Measurements from ENCODE around the gene SGPL1. TPM values are rescaled to one million over a fixed set of nuclear protein-coding genes. Genes with fewer than 3 reads are reported as not detected.

SGPL1 gene
- total and polyA plus RNA-seq, 4 donors, result 5.8 to 45.0 (median 19.1) TPM

DNA sequence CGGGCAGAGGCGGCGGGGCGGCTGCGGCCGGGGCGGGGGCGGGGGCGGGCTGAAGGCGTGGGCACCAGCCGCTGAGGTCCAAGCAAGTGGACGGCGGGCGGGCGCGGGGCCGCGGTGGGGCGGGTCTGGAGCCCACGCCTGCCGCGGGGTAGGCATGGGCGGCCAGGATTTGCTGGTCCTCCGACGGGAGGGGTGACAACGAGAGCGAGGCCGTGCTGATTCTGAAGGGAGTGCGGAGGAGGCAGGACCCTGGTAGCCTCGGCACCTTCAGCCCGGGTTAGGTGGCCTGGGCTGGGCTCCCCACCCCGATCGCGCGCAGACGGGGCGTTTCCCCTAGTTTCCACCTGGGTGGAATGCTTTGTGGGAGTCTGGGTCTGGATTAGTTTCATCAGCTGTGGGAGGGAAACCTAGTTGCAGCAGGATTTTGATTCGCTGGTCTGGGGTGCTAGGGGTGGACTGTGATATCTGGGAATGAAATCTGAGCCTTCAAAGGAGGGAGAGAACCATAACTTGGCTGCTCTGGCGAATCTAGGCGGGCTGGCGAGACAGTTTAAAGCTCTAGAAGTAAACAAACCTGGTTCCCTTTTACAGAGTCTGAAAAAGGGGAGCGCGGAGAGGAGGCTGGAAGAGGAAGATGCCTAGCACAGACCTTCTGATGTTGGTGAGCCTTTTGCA lies 609 bp downstream of the SGPL1 start:
- Histone ChIP-seq H3K9me3 (ENCODE audit: control insufficient read depth, low read length) (no peaks in the 10 kb centered on the region), H3K4me1 (ENCODE audit: control insufficient read depth in 1 of 2, insufficient read depth in 2 of 2, low read length in 2 of 2) (no peaks in the 10 kb centered on the region), H3K4me3 (ENCODE audit: low read length in 2 of 2) (peak overlapping the region; percentile 73 to 82), H3K36me3 (ENCODE audit: control insufficient read depth in 1 of 2, insufficient read depth in 2 of 2, low read length in 1 of 2) (peaks cover 0 to 3% of the 10 kb centered on the region in 2 donors), H3K27me3 (ENCODE audit: control insufficient read depth in 1 of 2, insufficient read depth in 2 of 2, low read length in 1 of 2) (no peaks in the 10 kb centered on the region), H3K27ac (ENCODE audit: low read depth in 1 of 2, low read length in 2 of 2) (peak overlapping the region in 1 of 2 donors; percentile 23)
- DNase-seq (peak; percentile 82 to 91), ATAC-seq (ENCODE audit: low FRiP score) (peak; percentile 80)
- intact Hi-C loops (cut with DNase I), result loop anchor here in 1 of 2 donors (2.0 kb wide), 1 partner anchor 64 kb away; no protein-coding TSS in a partner anchor
- 0 to 1% methylated on average over 31 to 43 of the region's 43 CpGs for WGBS, 2 donors

DNA sequence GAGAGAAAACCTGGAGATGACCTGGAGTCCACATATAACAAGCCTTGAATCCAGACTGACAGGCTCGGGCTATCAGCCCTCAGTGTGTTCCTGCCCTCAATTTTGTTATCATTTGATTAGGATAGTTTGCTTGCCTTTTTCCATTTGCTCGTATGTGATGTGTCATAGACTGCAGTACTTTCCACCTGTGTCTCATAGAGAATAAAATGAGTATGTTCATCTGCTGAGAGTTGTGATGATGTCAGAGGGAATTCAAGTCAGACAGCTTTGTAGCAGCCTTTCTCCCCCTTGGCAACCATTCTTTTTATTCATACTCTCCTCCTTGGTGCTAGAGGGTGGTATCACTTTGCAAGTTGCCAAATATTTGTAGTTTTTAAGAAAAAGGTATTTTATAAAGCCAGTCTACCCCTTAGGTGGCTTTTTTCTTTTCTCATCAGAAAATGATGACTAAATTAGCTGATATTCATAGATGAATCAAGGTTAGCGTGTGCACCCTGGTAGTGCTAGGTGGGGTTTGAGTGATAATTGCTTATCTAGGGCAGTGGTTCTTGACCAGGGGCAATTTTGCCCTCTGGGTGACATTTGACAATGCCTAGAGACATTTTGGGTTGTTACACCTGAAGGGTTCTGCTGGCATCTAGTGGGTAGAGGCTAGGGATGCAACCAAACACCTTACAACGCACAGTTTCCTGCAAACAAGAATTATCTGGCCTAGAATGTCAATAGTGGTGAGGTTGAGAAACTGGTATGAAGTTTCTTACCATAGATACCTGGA lies 5.4 kb downstream of the SGPL1 start:
- H3K9me3 ChIP-seq (ENCODE audit: control insufficient read depth, low read length), result no peaks in the 10 kb centered on the region
- H3K4me1 ChIP-seq (ENCODE audit: control insufficient read depth in 1 of 2, insufficient read depth in 2 of 2, low read length in 2 of 2), result no peaks in the 10 kb centered on the region
- no peak for DNase-seq
- peaks cover 3 to 4% of the 10 kb centered on the region in 2 donors for H3K36me3 ChIP-seq (ENCODE audit: control insufficient read depth in 1 of 2, insufficient read depth in 2 of 2, low read length in 1 of 2)
- intact Hi-C loops (cut with DNase I), result no loop called here
- 89 to 94% methylated on average over 4 of the region's 4 CpGs for WGBS, 2 donors
- ATAC-seq (ENCODE audit: low FRiP score), result no peak
- H3K27ac ChIP-seq (ENCODE audit: low read depth in 1 of 2, low read length in 2 of 2), result no peak overlapping the region
- H3K27me3 ChIP-seq (ENCODE audit: control insufficient read depth in 1 of 2, insufficient read depth in 2 of 2, low read length in 1 of 2), result no peaks in the 10 kb centered on the region
- H3K4me3 ChIP-seq (ENCODE audit: low read length in 2 of 2), result no peak overlapping the region

- 91 to 93% methylated on average over 2 of the region's 2 CpGs for WGBS, 2 donors
- no peaks in the 10 kb centered on the region for H3K9me3 ChIP-seq (ENCODE audit: control insufficient read depth, low read length)
- no peak overlapping the region for H3K4me3 ChIP-seq (ENCODE audit: low read length in 2 of 2)
- DNase-seq (no peak), ATAC-seq (ENCODE audit: low FRiP score) (no peak)
- no peaks in the 10 kb centered on the region for H3K27me3 ChIP-seq (ENCODE audit: control insufficient read depth in 1 of 2, insufficient read depth in 2 of 2, low read length in 1 of 2)
- H3K4me1 ChIP-seq (ENCODE audit: control insufficient read depth in 1 of 2, insufficient read depth in 2 of 2, low read length in 2 of 2), result no peaks in the 10 kb centered on the region
- H3K36me3 ChIP-seq (ENCODE audit: control insufficient read depth in 1 of 2, insufficient read depth in 2 of 2, low read length in 1 of 2), result peaks cover 3 to 4% of the 10 kb centered on the region in 2 donors
- H3K27ac ChIP-seq (ENCODE audit: low read depth in 1 of 2, low read length in 2 of 2), result no peak overlapping the region
- intact Hi-C loops (cut with DNase I), result no loop called here
Measured at GRCh38 chr10:70822076-70822820, 6.5 kb downstream of the SGPL1 start.

DNA sequence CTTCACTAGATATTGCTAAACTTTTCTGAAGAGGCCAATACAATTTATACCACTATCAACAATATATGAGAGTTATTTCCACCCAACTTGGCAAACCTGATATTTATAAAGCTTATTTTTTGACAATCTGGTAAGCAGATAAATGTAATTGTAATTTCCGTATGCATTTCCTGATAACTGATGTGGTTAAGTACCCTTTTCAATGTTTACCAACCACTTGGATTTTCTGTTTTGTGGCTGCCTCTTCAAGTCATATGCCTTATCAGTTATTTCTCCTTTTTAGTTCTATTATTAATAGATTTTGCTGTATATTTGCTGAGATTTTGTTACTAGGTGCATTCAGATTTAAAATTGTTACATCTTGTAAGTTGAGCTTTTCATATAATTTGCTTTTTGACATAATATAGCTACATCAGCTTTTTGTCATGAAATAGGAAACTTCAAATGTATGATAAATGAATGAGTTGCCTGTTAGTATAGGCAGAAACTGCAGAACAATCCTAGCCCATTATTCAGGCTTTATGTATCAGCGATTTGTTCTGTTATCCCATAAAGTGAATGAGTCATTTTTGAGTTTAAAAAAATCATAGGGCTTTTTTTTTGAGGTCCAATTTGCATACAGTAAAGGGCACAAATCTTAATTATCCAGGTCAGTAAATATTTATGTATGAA lies 11.5 kb downstream of the SGPL1 start:
- Histone ChIP-seq H3K4me1 (ENCODE audit: control insufficient read depth in 1 of 2, insufficient read depth in 2 of 2, low read length in 2 of 2) (no peaks in the 10 kb centered on the region), H3K4me3 (ENCODE audit: low read length in 2 of 2) (no peak overlapping the region), H3K27ac (ENCODE audit: low read depth in 1 of 2, low read length in 2 of 2) (no peak overlapping the region), H3K36me3 (ENCODE audit: control insufficient read depth in 1 of 2, insufficient read depth in 2 of 2, low read length in 1 of 2) (peaks cover 3% of the 10 kb centered on the region in 2 donors), H3K27me3 (ENCODE audit: control insufficient read depth in 1 of 2, insufficient read depth in 2 of 2, low read length in 1 of 2) (no peaks in the 10 kb centered on the region), H3K9me3 (ENCODE audit: control insufficient read depth, low read length) (no peaks in the 10 kb centered on the region)
- WGBS, 2 donors, result 89 to 91% methylated on average over 2 of the region's 2 CpGs
- no peak for DNase-seq
- ATAC-seq (ENCODE audit: low FRiP score), result no peak
- intact Hi-C loops (cut with DNase I), result no loop called here

- 80 to 87% methylated on average over 4 of the region's 4 CpGs for WGBS, 2 donors
- Histone ChIP-seq H3K4me1 (ENCODE audit: control insufficient read depth in 1 of 2, insufficient read depth in 2 of 2, low read length in 2 of 2) (no peaks in the 10 kb centered on the region), H3K4me3 (ENCODE audit: low read length in 2 of 2) (no peak overlapping the region), H3K27ac (ENCODE audit: low read depth in 1 of 2, low read length in 2 of 2) (no peak overlapping the region), H3K9me3 (ENCODE audit: control insufficient read depth, low read length) (no peaks in the 10 kb centered on the region), H3K36me3 (ENCODE audit: control insufficient read depth in 1 of 2, insufficient read depth in 2 of 2, low read length in 1 of 2) (peaks cover 0 to 3% of the 10 kb centered on the region in 2 donors), H3K27me3 (ENCODE audit: control insufficient read depth in 1 of 2, insufficient read depth in 2 of 2, low read length in 1 of 2) (no peaks in the 10 kb centered on the region)
- intact Hi-C loops (cut with DNase I), result no loop called here
- ATAC-seq (ENCODE audit: low FRiP score) (no peak), DNase-seq (no peak)
Measured at GRCh38 chr10:70828923-70829322, 13.2 kb downstream of the SGPL1 start.

DNA sequence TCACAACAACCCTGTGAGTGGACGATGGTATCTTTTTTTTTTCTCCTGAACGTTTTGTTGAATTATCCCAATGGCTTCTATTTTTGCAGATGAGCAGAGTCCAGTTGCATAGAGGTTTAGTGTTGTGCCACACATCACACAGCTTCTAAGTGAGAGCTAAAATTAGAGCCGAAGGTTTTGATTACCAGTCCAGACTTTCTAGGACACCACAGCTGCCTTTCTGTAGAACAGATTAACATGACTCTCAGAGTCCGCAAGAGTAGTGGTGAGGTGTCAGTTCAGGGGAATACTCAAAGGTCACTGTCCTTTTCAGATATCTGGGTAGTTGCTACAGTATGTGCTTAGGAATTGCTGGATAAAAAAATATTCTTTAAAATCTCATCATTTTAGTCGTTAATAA lies 13.8 kb downstream of the SGPL1 start:
- no peak for ATAC-seq (ENCODE audit: low FRiP score)

DNA sequence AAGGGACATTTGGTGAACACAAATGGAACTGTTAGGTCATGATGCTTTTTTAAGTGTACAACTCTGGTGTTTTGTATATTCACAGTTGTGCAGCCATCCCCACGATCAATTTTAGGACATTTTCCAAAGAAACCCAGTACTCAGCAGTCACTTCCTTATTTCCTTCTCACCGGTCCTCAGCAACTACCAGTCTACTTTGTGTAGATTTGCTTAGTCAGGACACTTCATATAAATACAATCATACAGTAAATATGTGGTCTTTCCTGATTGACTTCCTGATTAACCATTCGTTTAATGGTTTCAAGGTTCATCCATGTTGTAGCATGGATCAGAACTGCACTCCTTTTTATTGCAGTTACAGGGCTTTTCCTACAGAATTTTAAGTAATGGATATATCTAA lies 14.4 kb downstream of the SGPL1 start:
- intact Hi-C loops (cut with DNase I), result no loop called here
- H3K27ac ChIP-seq (ENCODE audit: low read depth in 1 of 2, low read length in 2 of 2), result no peak overlapping the region
- H3K4me3 ChIP-seq (ENCODE audit: low read length in 2 of 2), result no peak overlapping the region
- ATAC-seq (ENCODE audit: low FRiP score) (no peak), DNase-seq (no peak)
- no peaks in the 10 kb centered on the region for H3K4me1 ChIP-seq (ENCODE audit: control insufficient read depth in 1 of 2, insufficient read depth in 2 of 2, low read length in 2 of 2)
- H3K9me3 ChIP-seq (ENCODE audit: control insufficient read depth, low read length), result no peaks in the 10 kb centered on the region
- H3K27me3 ChIP-seq (ENCODE audit: control insufficient read depth in 1 of 2, insufficient read depth in 2 of 2, low read length in 1 of 2), result no peaks in the 10 kb centered on the region
- WGBS, 2 donors, result 62 to 64% methylated on average over 3 of the region's 3 CpGs
- H3K36me3 ChIP-seq (ENCODE audit: control insufficient read depth in 1 of 2, insufficient read depth in 2 of 2, low read length in 1 of 2), result peaks cover 0 to 2% of the 10 kb centered on the region in 2 donors

More for the DNA sequence above, 13.8 kb downstream of the SGPL1 start:
- peaks cover 0 to 3% of the 10 kb centered on the region in 2 donors for H3K36me3 ChIP-seq (ENCODE audit: control insufficient read depth in 1 of 2, insufficient read depth in 2 of 2, low read length in 1 of 2)
- H3K4me1 ChIP-seq (ENCODE audit: control insufficient read depth in 1 of 2, insufficient read depth in 2 of 2, low read length in 2 of 2), result no peaks in the 10 kb centered on the region
- no peak overlapping the region for H3K27ac ChIP-seq (ENCODE audit: low read depth in 1 of 2, low read length in 2 of 2)
- no peak overlapping the region for H3K4me3 ChIP-seq (ENCODE audit: low read length in 2 of 2)
- no peak for DNase-seq
- intact Hi-C loops (cut with DNase I), result no loop called here
- WGBS, 2 donors, result 69 to 72% methylated on average over 5 of the region's 5 CpGs
- H3K27me3 ChIP-seq (ENCODE audit: control insufficient read depth in 1 of 2, insufficient read depth in 2 of 2, low read length in 1 of 2), result no peaks in the 10 kb centered on the region
- no peaks in the 10 kb centered on the region for H3K9me3 ChIP-seq (ENCODE audit: control insufficient read depth, low read length)

DNA sequence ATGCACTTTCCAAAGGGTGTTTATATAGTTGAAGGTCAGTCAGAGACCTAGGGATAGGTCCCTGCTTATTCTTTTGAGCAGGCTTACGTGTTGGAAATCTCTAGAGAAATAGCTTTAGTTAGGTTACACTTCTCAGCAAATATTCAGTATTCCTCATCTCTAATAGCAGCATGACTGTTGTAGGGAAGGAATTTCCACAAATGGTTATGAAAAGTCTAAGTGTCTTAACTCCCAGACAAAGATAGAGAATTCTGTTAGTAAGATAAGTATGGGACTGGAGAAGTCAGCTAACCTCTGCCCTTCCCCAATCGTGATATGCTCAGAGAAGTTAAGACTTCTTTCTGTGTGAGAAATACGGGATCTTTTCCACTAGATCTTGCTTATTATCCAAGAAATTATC lies 16.5 kb downstream of the SGPL1 start:
- ATAC-seq (ENCODE audit: low FRiP score), result no peak
- no peaks in the 10 kb centered on the region for H3K27me3 ChIP-seq (ENCODE audit: control insufficient read depth in 1 of 2, insufficient read depth in 2 of 2, low read length in 1 of 2)
- H3K4me3 ChIP-seq (ENCODE audit: low read length in 2 of 2), result no peak overlapping the region
- no peaks in the 10 kb centered on the region for H3K9me3 ChIP-seq (ENCODE audit: control insufficient read depth, low read length)
- intact Hi-C loops (cut with DNase I), result no loop called here
- WGBS, 2 donors, result 82 to 83% methylated on average over 3 of the region's 3 CpGs
- H3K4me1 ChIP-seq (ENCODE audit: control insufficient read depth in 1 of 2, insufficient read depth in 2 of 2, low read length in 2 of 2), result no peaks in the 10 kb centered on the region
- H3K36me3 ChIP-seq (ENCODE audit: control insufficient read depth in 1 of 2, insufficient read depth in 2 of 2, low read length in 1 of 2), result peaks cover 0 to 1% of the 10 kb centered on the region in 2 donors
- no peak for DNase-seq
- H3K27ac ChIP-seq (ENCODE audit: low read depth in 1 of 2, low read length in 2 of 2), result no peak overlapping the region

Measured in aorta (tissue), 5 donors.